Brain microvascular endothelial cell (primary cell): ENCODE measurements around the gene KRTAP4-16.
"Not testable (repeated sequence)": the region's sequence is repeated elsewhere in the genome, so short reads cannot be mapped to it uniquely, and the experiment has no call there.

Source experiments
- DNase-seq: peaks from one replicate; pipeline ENCODE4 v3.0.0-alpha.2; 2020
- H3K27ac ChIP-seq: fragments of 250-450 bp; sonication (Bioruptor Pico); 2 replicates; pipeline ENCODE4 v1.5.1; 2020; ENCODE audit warnings: mild to moderate bottlenecking, moderate library complexity
- H3K27me3 ChIP-seq: fragments of 250-450 bp; sonication (Bioruptor Pico); replicated peaks from 2 replicates; pipeline ENCODE4 v1.5.1; 2020; ENCODE audit warnings: mild to moderate bottlenecking
- H3K36me3 ChIP-seq: fragments of 250-450 bp; sonication (Bioruptor Pico); replicated peaks from 2 replicates; pipeline ENCODE4 v1.5.1; 2020; ENCODE audit warnings: mild to moderate bottlenecking
- H3K4me3 ChIP-seq: 2 replicates; pipeline ENCODE4 v1.5.1; 2011; ENCODE audit warnings: low read depth, mild to moderate bottlenecking, control low read depth, low read length, moderate library complexity
- CTCF ChIP-seq: IDR thresholded peaks from 2 replicates; pipeline ENCODE4 v1.5.1; 2011; ENCODE audit warnings: low read depth, mild to moderate bottlenecking, moderate library complexity, low read length, control low read depth, inconsistent platforms; ENCODE audit errors: missing control alignments
- in situ Hi-C: cut with HindIII; loops from 2 replicates; pipeline ENCODE4 v1.10.0; 2017; ENCODE audit warnings: low sequenced_read_pairs, low pct_ligation_motif_present

Gene KRTAP4-16

GRCh38 chr17:41058741-41059140, 43.3 kb downstream of the KRTAP4-16 start:
- Histone ChIP-seq H3K27me3 (no peaks in the 10 kb centered on the region), H3K27ac (peak overlapping the region; percentile 71), H3K36me3 (no peaks in the 10 kb centered on the region), H3K4me3 (no peak overlapping the region)
- no peak for TF ChIP-seq CTCF
- in situ Hi-C loops = no loop called here
- no peak for DNase-seq

GRCh38 chr17:41057547-41057946, 44.5 kb downstream of the KRTAP4-16 start:
- TF ChIP-seq CTCF = no peak
- no peaks in the 10 kb centered on the region for H3K36me3 ChIP-seq
- no peak for DNase-seq
- H3K27ac ChIP-seq = no peak overlapping the region
- in situ Hi-C loops = no loop called here
- no peaks in the 10 kb centered on the region for H3K27me3 ChIP-seq
- H3K4me3 ChIP-seq = no peak overlapping the region

- in situ Hi-C loops, H3K27me3 ChIP-seq, H3K4me3 ChIP-seq, DNase-seq, H3K36me3 ChIP-seq, H3K27ac ChIP-seq: not testable (repeated sequence)
These were observed 46.9 kb downstream of the KRTAP4-16 start, which contains the start of gene KRTAP2-2 for GRCh38 chr17:41055130-41055529. KRTAP2-2 (minus strand) TSS chr17:41055230; CDS start chr17:41055211, 19 bp downstream.

GRCh38 chr17:41054556-41054955, 47.5 kb downstream of the KRTAP4-16 start:
- H3K4me3 ChIP-seq, DNase-seq, in situ Hi-C loops, H3K27ac ChIP-seq, H3K36me3 ChIP-seq, H3K27me3 ChIP-seq: not testable (repeated sequence)

GRCh38 chr17:41054025-41054424, 48.0 kb downstream of the KRTAP4-16 start:
- Histone ChIP-seq H3K27me3 (no peaks in the 10 kb centered on the region), H3K36me3 (no peaks in the 10 kb centered on the region), H3K4me3 (no peak overlapping the region), H3K27ac (no peak overlapping the region)
- no peak for DNase-seq
- TF ChIP-seq CTCF = no peak
- in situ Hi-C loops = no loop called here

GRCh38 chr17:41052566-41052965, 49.4 kb downstream of the KRTAP4-16 start:
- no peak for TF ChIP-seq CTCF
- DNase-seq = no peak

More at GRCh38 chr17:41052566-41052965, 49.4 kb downstream of the KRTAP4-16 start:
- Histone ChIP-seq H3K27ac (no peak overlapping the region), H3K27me3 (no peaks in the 10 kb centered on the region), H3K4me3 (no peak overlapping the region), H3K36me3 (no peaks in the 10 kb centered on the region)
- in situ Hi-C loops = no loop called here
